GM23248 (cell line): ENCODE measurements around the gene PHLPP1. TPM values are rescaled to one million over a fixed set of nuclear protein-coding genes. Genes with fewer than 3 reads are reported as not detected.

Experiments used
- DNase-seq: peaks from one replicate; pipeline ENCODE4 v3.0.0-alpha.2; 2015
- H2AFZ ChIP-seq: fragments of 200-600 bp; sonication (generic); 2 replicates; pipeline ENCODE4 v1.6.1; 2016; ENCODE audit warnings: antibody characterized with exemption
- H3F3A ChIP-seq: fragments of 200-600 bp; sonication (generic); 2 replicates; pipeline ENCODE4 v1.6.1; 2016; ENCODE audit warnings: mild to moderate bottlenecking, antibody characterized with exemption, mixed run types; ENCODE audit not compliant: insufficient read depth
- H3K27ac ChIP-seq: fragments of 200-600 bp; sonication (generic); 2 replicates; pipeline ENCODE4 v1.5.1; 2016; ENCODE audit warnings: mild to moderate bottlenecking
- H3K27me3 ChIP-seq: fragments of 200-600 bp; sonication (generic); replicated peaks from 2 replicates; pipeline ENCODE4 v1.6.1; 2016; ENCODE audit warnings: mild to moderate bottlenecking; ENCODE audit not compliant: insufficient read depth
- H3K36me3 ChIP-seq: fragments of 200-600 bp; sonication (generic); 2 replicates; pipeline ENCODE4 v1.6.1; 2016; ENCODE audit warnings: low read depth, mild to moderate bottlenecking
- H3K4me1 ChIP-seq: fragments of 200-600 bp; sonication (generic); 2 replicates; pipeline ENCODE4 v1.6.1; 2016; ENCODE audit warnings: mild to moderate bottlenecking; ENCODE audit not compliant: insufficient read depth
- H3K4me2 ChIP-seq: fragments of 200-600 bp; sonication (generic); one replicate; pipeline ENCODE4 v1.6.1; 2016; ENCODE audit warnings: mild to moderate bottlenecking; ENCODE audit not compliant: unreplicated experiment
- H3K4me3 ChIP-seq: fragments of 200-600 bp; sonication (generic); 2 replicates; pipeline ENCODE4 v1.5.1; 2016; ENCODE audit warnings: mild to moderate bottlenecking
- H3K79me2 ChIP-seq: fragments of 200-600 bp; sonication (generic); 2 replicates; pipeline ENCODE4 v1.6.1; 2016; ENCODE audit warnings: mild to moderate bottlenecking; ENCODE audit not compliant: insufficient read depth
- H3K9ac ChIP-seq: fragments of 200-600 bp; sonication (generic); 2 replicates; pipeline ENCODE4 v1.6.1; 2016; ENCODE audit warnings: mild to moderate bottlenecking
- H3K9me2 ChIP-seq: fragments of 200-600 bp; sonication (generic); 2 replicates; pipeline ENCODE4 v1.6.1; 2016; ENCODE audit warnings: mixed run types, mild to moderate bottlenecking, moderate library complexity; ENCODE audit not compliant: insufficient read depth
- H3K9me3 ChIP-seq: fragments of 200-600 bp; sonication (generic); one replicate; pipeline ENCODE4 v1.6.1; 2017; ENCODE audit warnings: low read depth
- H4K20me1 ChIP-seq: fragments of 200-600 bp; sonication (generic); 2 replicates; pipeline ENCODE4 v1.6.0; 2016; ENCODE audit not compliant: insufficient read depth
- EZH2 ChIP-seq: fragments of 200-600 bp; sonication (generic); IDR thresholded peaks from 2 replicates; pipeline ENCODE4 v1.6.1; 2018; ENCODE audit warnings: antibody characterized with exemption, mild to moderate bottlenecking; ENCODE audit not compliant: insufficient read depth, poor library complexity, severe bottlenecking
- EZH2phosphoT487 ChIP-seq: fragments of 200-600 bp; sonication (generic); IDR thresholded peaks from 2 replicates; pipeline ENCODE4 v1.6.1; 2018; ENCODE audit warnings: antibody characterized with exemption, moderate library complexity, mild to moderate bottlenecking, low read depth; ENCODE audit not compliant: insufficient read depth
- WGBS, 2 experiments: methylation state at CpG; one replicate each; pipeline ENCODE4 v1.1.6; 2015 to 2017; ENCODE audit warnings: low lambda C conversion rate in 2 of 2, low coverage in 1 of 2; ENCODE audit errors: missing lambda C conversion rate in 2 of 2; 5-methylcytosine and 5-hydroxymethylcytosine counted together
- in situ Hi-C: fragments of 300-500 bp; cut with MboI; formaldehyde crosslinking; loops from 2 replicates; pipeline ENCODE4 v1.15.0; 2020
- polyA plus RNA-seq: library from polyadenylated mRNA; unstranded; fragments of >200 nt; fragmentation: Nextera tagmentation; extraction: Ambion mirVana; gene quantifications from 2 replicates; pipeline ENCODE4 v1.2.1, GENCODE V29; 2016
- total RNA-seq: library from RNA; depleted of rRNA; stranded (reverse); fragments of >200 nt; shearing (Covaris generic); gene quantifications from 2 replicates; pipeline ENCODE4 v1.2.3, GENCODE V29; 2014

Gene PHLPP1
- total and polyA plus RNA-seq, 2 experiments from 2014 or later, result 1.1 to 6.8 TPM

GRCh38 chr18:62938487-62938886, 223.1 kb downstream of the PHLPP1 start:
- H3K27ac ChIP-seq, result peak overlapping the region; percentile 24; the same call in 1 of the 2 replicates
- no peaks in the 10 kb centered on the region for H3K79me2 ChIP-seq
- peaks cover 22% of the 10 kb centered on the region for H3K4me1 ChIP-seq
- peak overlapping the region; percentile 9 for H3K4me2 ChIP-seq
- no peaks in the 10 kb centered on the region for H3K9me2 ChIP-seq
- no peak overlapping the region for H3K9ac ChIP-seq
- in situ Hi-C loops, result no loop called here
- H3K4me3 ChIP-seq, result no peak overlapping the region
- no peak overlapping the region for H2AFZ ChIP-seq
- peaks cover 20% of the 10 kb centered on the region for H3F3A ChIP-seq
- no peaks in the 10 kb centered on the region for H3K36me3 ChIP-seq
- H3K27me3 ChIP-seq, result no peaks in the 10 kb centered on the region
- H4K20me1 ChIP-seq, result no peaks in the 10 kb centered on the region
- TF ChIP-seq EZH2 (no peak), EZH2phosphoT487 (no peak)
- H3K9me3 ChIP-seq, result no peaks in the 10 kb centered on the region
- DNase-seq, result no peak

GRCh38 chr18:62939433-62939832, 224.1 kb downstream of the PHLPP1 start:
- in situ Hi-C loops, result no loop called here

GRCh38 chr18:62939926-62940325, 224.6 kb downstream of the PHLPP1 start:
- in situ Hi-C loops, result no loop called here
- WGBS, 2 experiments, result 88 to 95% methylated on average over 3 of the region's 3 CpGs
- H4K20me1 ChIP-seq, result no peaks in the 10 kb centered on the region
- H3K4me3 ChIP-seq, result no peak overlapping the region
- no peaks in the 10 kb centered on the region for H3K36me3 ChIP-seq
- no peak overlapping the region for H2AFZ ChIP-seq
- no peaks in the 10 kb centered on the region for H3K9me2 ChIP-seq
- no peak for DNase-seq
- TF ChIP-seq EZH2phosphoT487 (no peak), EZH2 (no peak)
- H3K9ac ChIP-seq, result no peak overlapping the region
- no peak overlapping the region for H3K27ac ChIP-seq
- H3K9me3 ChIP-seq, result no peaks in the 10 kb centered on the region
- no peaks in the 10 kb centered on the region for H3K27me3 ChIP-seq
- H3K4me2 ChIP-seq, result no peak overlapping the region
- peaks cover 22% of the 10 kb centered on the region for H3K4me1 ChIP-seq
- no peaks in the 10 kb centered on the region for H3K79me2 ChIP-seq
- H3F3A ChIP-seq, result peaks cover 20% of the 10 kb centered on the region

More at GRCh38 chr18:62939433-62939832, 224.1 kb downstream of the PHLPP1 start:
- no peak overlapping the region for H3K4me3 ChIP-seq
- no peaks in the 10 kb centered on the region for H3K27me3 ChIP-seq
- H3K9ac ChIP-seq, result no peak overlapping the region
- 92% methylated on average over 6 of the region's 6 CpGs for WGBS, 2 experiments
- DNase-seq, result no peak
- no peaks in the 10 kb centered on the region for H3K9me3 ChIP-seq
- no peaks in the 10 kb centered on the region for H3K9me2 ChIP-seq
- H3K79me2 ChIP-seq, result no peaks in the 10 kb centered on the region
- no peaks in the 10 kb centered on the region for H3K36me3 ChIP-seq
- no peak overlapping the region for H2AFZ ChIP-seq
- peaks cover 20% of the 10 kb centered on the region for H3F3A ChIP-seq
- H3K4me1 ChIP-seq, result peaks cover 22% of the 10 kb centered on the region
- TF ChIP-seq EZH2 (no peak), EZH2phosphoT487 (no peak)
- H4K20me1 ChIP-seq, result no peaks in the 10 kb centered on the region
- no peak overlapping the region for H3K27ac ChIP-seq
- no peak overlapping the region for H3K4me2 ChIP-seq

GRCh38 chr18:62942578-62942977, 227.2 kb downstream of the PHLPP1 start:
- peaks cover 8% of the 10 kb centered on the region; the same call in 1 of the 2 replicates for H3F3A ChIP-seq
- no peak overlapping the region for H3K9ac ChIP-seq
- no peak overlapping the region for H2AFZ ChIP-seq
- DNase-seq, result no peak
- H3K79me2 ChIP-seq, result no peaks in the 10 kb centered on the region
- TF ChIP-seq EZH2phosphoT487 (no peak), EZH2 (no peak)
- no peaks in the 10 kb centered on the region for H3K9me3 ChIP-seq
- peaks cover 11% of the 10 kb centered on the region for H3K4me1 ChIP-seq
- WGBS, 2 experiments, result 87 to 92% methylated on average over 8 of the region's 8 CpGs
- H3K27ac ChIP-seq, result no peak overlapping the region
- H3K36me3 ChIP-seq, result no peaks in the 10 kb centered on the region
- H3K9me2 ChIP-seq, result no peaks in the 10 kb centered on the region
- H3K4me3 ChIP-seq, result no peak overlapping the region
- H4K20me1 ChIP-seq, result no peaks in the 10 kb centered on the region
- in situ Hi-C loops, result no loop called here
- no peak overlapping the region for H3K4me2 ChIP-seq
- H3K27me3 ChIP-seq, result no peaks in the 10 kb centered on the region

- DNase-seq, result no peak
- H3K9me3 ChIP-seq, result no peaks in the 10 kb centered on the region
- H4K20me1 ChIP-seq, result no peaks in the 10 kb centered on the region
- no peak overlapping the region for H3K9ac ChIP-seq
- H3K27ac ChIP-seq, result no peak overlapping the region
- TF ChIP-seq EZH2 (no peak), EZH2phosphoT487 (no peak)
- in situ Hi-C loops, result no loop called here
- no peaks in the 10 kb centered on the region for H3K4me1 ChIP-seq
- H3K36me3 ChIP-seq, result no peaks in the 10 kb centered on the region
- no peaks in the 10 kb centered on the region for H3K9me2 ChIP-seq
- no peaks in the 10 kb centered on the region for H3K27me3 ChIP-seq
- no peak overlapping the region for H3K4me2 ChIP-seq
- no peaks in the 10 kb centered on the region for H3K79me2 ChIP-seq
- no peaks in the 10 kb centered on the region for H3F3A ChIP-seq
- H2AFZ ChIP-seq, result no peak overlapping the region
- no peak overlapping the region for H3K4me3 ChIP-seq
Measured at GRCh38 chr18:62944454-62944853, 229.1 kb downstream of the PHLPP1 start.
